ENCODE data around the gene DPP6. TPM values are rescaled to one million over a fixed set of nuclear protein-coding genes. Genes with fewer than 3 reads are reported as not detected.
"Not testable (repeated sequence)": the region's sequence is repeated elsewhere in the genome, so short reads cannot be mapped to it uniquely, and the experiment has no call there.

DPP6 gene
- total RNA-seq, 1 donor from 2014 or later = 2.2 TPM

GRCh38 chr7:154675560-154675959 lies 623.4 kb downstream of the DPP6 start:
- Mint-ChIP-seq H3K27me3 (ENCODE audit: low read depth) (peaks cover 6% of the 10 kb centered on the region), H3K27ac (ENCODE audit: unreplicated experiment) (no peak overlapping the region), H3K9me3 (no peaks in the 10 kb centered on the region), H3K4me1 (no peaks in the 10 kb centered on the region), H3K4me3 (no peak overlapping the region), H3K36me3 (ENCODE audit: low read depth) (no peaks in the 10 kb centered on the region)
- no peak for DNase-seq (ENCODE audit: low read depth, low spot score)
- TF ChIP-seq CTCF (conservative IDR thresholded peaks at IDR 0.05) = no peak

GRCh38 chr7:154676033-154676421 lies 623.8 kb downstream of the DPP6 start:
- DNase-seq (ENCODE audit: low read depth, low spot score); H3K4me3 Mint-ChIP-seq; H3K36me3 Mint-ChIP-seq (ENCODE audit: low read depth); H3K27ac Mint-ChIP-seq (ENCODE audit: unreplicated experiment); H3K4me1 Mint-ChIP-seq; H3K9me3 Mint-ChIP-seq; H3K27me3 Mint-ChIP-seq (ENCODE audit: low read depth): not testable (repeated sequence)

GRCh38 chr7:154676422-154677073 lies 624.4 kb downstream of the DPP6 start:
- Mint-ChIP-seq H3K36me3 (ENCODE audit: low read depth) (no peaks in the 10 kb centered on the region), H3K9me3 (no peaks in the 10 kb centered on the region), H3K4me1 (no peaks in the 10 kb centered on the region), H3K4me3 (no peak overlapping the region), H3K27me3 (ENCODE audit: low read depth) (peaks cover 6% of the 10 kb centered on the region), H3K27ac (ENCODE audit: unreplicated experiment) (peak overlapping the region; percentile 87)
- no peak for TF ChIP-seq CTCF (conservative IDR thresholded peaks at IDR 0.05)
- no peak for DNase-seq (ENCODE audit: low read depth, low spot score)

GRCh38 chr7:154677454-154677853 lies 625.3 kb downstream of the DPP6 start:
- Mint-ChIP-seq H3K27me3 (ENCODE audit: low read depth) (peaks cover 3% of the 10 kb centered on the region), H3K36me3 (ENCODE audit: low read depth) (no peaks in the 10 kb centered on the region), H3K9me3 (no peaks in the 10 kb centered on the region), H3K27ac (ENCODE audit: unreplicated experiment) (no peak overlapping the region), H3K4me1 (no peaks in the 10 kb centered on the region), H3K4me3 (no peak overlapping the region)
- DNase-seq (ENCODE audit: low read depth, low spot score) = no peak
- TF ChIP-seq CTCF (conservative IDR thresholded peaks at IDR 0.05) = no peak

DNA sequence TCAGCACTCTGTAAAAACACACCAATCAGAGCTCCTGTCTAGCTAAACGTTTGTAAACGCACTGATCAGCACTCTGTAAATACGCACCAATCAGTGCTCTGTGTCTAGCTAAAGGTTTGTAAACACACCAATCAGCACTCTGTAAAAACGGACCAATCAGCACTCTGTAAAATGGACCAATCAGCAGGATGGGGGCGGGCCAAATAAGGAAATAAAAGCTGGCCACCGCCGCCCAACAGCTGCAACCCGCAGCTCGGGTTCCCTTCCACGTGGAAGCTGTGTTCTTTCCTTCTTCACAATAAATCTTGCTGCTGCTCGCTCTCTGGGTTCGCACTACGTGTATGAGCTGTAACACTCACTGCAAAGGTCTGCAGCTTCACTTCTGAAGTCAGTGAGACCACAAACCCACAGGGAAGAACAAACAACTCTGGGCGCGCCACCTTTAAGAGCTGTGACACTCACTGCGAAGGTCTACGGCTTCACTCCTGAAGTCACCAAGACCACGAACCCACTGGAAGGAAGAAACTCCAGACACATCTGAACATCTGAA lies 625.9 kb downstream of the DPP6 start:
- not testable (repeated sequence) for H3K4me3 Mint-ChIP-seq; H3K27me3 Mint-ChIP-seq (ENCODE audit: low read depth); DNase-seq (ENCODE audit: low read depth, low spot score); H3K36me3 Mint-ChIP-seq (ENCODE audit: low read depth); H3K9me3 Mint-ChIP-seq; H3K27ac Mint-ChIP-seq (ENCODE audit: unreplicated experiment); H3K4me1 Mint-ChIP-seq

DNA sequence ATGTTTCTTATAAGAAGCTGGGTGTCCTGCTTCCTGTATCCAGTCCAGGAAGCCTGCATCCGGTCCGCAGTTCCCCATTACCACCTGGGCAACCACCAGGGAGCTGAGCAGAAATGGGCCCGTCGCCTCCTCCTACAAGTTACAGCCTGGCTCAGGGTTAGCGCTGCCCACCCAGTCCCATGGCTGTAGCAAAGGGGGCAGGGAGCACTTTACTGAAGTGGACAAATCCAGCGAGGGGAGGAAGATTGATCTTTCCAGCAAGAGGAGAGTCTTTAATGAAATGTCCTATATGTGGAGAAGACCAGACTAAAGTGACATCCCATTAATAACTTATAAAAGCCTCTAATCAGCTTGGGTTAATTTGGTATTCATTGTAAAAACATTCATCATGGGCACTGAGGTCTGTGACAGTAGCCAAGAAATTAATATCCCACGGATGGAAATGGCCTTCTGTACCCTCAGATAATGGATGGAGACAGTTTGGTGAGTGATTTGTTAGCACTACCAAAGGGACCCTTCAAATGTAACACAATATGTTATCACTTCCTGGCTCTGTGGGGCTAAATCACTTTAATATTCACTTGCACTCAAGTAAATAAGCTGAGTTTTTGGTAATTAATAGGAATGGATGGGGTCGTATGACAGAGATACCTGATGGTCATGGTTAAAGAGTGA lies 627.3 kb downstream of the DPP6 start:
- TF ChIP-seq CTCF (conservative IDR thresholded peaks at IDR 0.05) = no peak
- Mint-ChIP-seq H3K4me3 (no peak overlapping the region), H3K27me3 (ENCODE audit: low read depth) (no peaks in the 10 kb centered on the region), H3K27ac (ENCODE audit: unreplicated experiment) (no peak overlapping the region), H3K36me3 (ENCODE audit: low read depth) (no peaks in the 10 kb centered on the region), H3K4me1 (no peaks in the 10 kb centered on the region), H3K9me3 (no peaks in the 10 kb centered on the region)
- DNase-seq (ENCODE audit: low read depth, low spot score) = no peak
